Measurements from ENCODE around the gene RER1.

GRCh38 chr1:2446861-2447260, 55.2 kb downstream of the RER1 start:
- TF ChIP-seq CTCF (IDR thresholded peaks at IDR 0.05) (no peak), POLR2A (IDR thresholded peaks at IDR 0.05) (no peak)

All from heart left ventricle (tissue), 13 donors.